GM03348 (cell line): ENCODE data around the gene SLC9A1.
A peak's percentile ranks its signal among the peaks of the same experiment; 100 is the strongest.
"Not testable (repeated sequence)": the region's sequence is repeated elsewhere in the genome, so short reads cannot be mapped to it uniquely, and the experiment has no call there.

ENCODE experiments used
- DNase-seq: peaks from one replicate; pipeline ENCODE4 v3.0.0; 2012; ENCODE audit warnings: low spot score

The SLC9A1 gene

GRCh38 chr1:27132624-27133023 is 22.3 kb downstream of the SLC9A1 start:
- no peak for DNase-seq

GRCh38 chr1:27132147-27132546 is 22.8 kb downstream of the SLC9A1 start:
- no peak for DNase-seq

DNA sequence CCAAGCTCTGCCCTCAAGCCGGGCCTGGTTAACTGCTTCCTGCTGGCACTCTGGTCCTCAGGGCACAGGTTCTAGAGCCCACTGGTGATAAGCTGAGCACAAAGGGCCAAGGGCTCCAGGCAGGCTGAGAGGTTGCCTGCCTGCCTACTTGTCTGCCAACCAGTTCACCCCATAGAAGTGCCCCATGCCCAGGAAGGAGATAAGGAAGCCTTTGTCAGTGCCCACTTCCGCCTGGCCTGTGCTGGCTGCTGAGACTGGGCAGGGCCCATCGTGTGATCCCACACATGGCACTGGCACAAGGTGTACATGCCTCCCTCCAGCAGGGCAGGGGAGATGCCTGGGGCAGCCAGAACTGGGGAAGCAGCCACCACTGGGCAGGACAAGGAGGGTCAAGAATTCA is 24.1 kb downstream of the SLC9A1 start:
- DNase-seq: no peak

DNA sequence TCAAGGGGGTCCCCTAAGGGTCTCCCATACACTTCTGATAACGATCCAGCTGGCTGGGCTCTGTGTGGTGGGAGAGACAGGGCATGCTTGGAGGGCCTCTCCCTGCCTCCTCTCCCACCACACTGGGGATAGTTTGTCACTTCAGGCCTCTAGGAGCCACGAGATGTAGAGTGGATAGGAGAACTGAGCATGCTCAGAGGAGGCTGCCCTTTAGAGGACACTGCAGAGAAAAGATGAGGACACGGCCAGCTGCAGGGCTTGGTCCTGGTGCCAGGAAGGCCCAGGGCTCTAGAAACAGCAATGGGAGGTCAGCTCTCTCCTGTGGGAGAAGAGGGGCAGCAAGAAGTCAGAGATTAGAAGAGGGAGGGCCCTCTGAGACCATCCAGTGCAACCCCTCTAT is 25.7 kb downstream of the SLC9A1 start:
- no peak for DNase-seq

DNA sequence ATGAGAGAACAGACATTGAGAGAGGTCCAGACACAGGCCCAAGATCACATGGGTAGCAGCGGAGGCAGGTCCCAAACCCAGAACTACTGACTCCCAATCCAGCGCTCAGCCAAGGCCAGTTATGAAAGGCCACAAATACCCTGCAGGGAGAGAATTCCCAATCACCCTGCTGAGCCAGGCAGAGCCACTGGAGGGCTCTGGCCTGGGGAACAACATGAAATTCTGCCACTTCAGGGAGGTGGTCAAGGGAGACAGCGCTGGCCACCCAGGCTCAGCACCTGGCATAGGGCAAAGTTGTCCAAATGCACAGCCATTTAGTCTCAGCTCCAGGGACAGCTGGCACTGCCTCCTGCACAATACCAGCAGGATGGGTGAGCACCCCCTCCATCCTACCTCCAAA is 27.5 kb downstream of the SLC9A1 start:
- no peak for DNase-seq

GRCh38 chr1:27126391-27126790 is 28.5 kb downstream of the SLC9A1 start:
- no peak for DNase-seq

GRCh38 chr1:27125125-27125524 is 29.8 kb downstream of the SLC9A1 start:
- DNase-seq: not testable (repeated sequence)

DNA sequence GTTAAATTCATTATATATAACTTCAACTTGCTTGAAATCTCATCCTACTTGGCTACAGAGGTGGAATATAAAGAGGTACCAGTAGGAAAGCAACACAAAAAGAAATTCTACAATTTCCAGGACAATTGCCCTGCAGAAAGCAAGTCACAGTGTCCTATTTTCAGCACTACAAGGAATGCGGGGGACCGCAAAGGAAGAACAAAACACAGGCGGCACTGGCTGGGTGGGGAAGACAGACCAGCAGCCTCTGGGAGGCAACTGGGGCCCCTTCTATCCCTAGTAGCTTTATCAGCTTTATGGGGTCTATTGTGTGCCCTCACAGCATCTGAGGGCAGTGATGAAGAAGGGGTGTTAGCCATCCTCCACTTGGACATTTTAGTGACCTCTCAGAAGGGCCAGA is 30.5 kb downstream of the SLC9A1 start:
- DNase-seq: no peak

DNA sequence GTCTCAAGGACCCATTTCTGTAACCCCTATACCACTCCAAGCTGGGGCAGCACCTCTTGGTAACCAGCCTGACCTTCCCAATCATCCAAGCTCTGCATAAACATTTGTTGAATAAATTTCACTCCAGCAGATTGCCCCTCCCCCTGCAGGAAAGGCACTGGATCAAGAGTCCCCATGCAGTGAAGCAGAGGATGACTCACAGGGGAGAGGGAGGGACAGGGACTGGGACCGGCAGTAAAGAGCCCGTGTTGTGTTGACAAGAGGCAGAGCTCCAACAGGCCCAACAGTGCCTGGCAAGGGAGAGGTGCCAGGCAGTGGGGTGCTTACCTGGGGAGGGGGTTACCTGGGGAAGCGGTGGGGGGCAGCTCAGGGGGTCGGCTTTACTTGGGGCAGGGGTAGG is 32.3 kb downstream of the SLC9A1 start:
- peak; percentile 82 for DNase-seq

GRCh38 chr1:27120854-27121253 is 34.1 kb downstream of the SLC9A1 start:
- no peak for DNase-seq

DNA sequence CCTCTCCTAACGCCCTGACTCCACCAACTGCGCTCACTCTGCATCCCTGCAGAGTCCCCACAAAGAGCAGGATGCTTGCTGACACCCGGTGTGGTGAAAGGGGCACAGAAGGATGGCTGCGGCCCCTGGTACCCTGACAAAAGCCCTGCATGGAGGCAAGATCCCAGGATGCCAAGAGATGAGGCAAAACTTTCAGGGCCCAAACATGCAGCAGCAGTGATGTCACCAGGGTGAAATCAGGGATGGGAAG is 36.6 kb downstream of the SLC9A1 start:
- no peak for DNase-seq

- DNase-seq: no peak
Measured at GRCh38 chr1:27117733-27118439, 37.0 kb downstream of the SLC9A1 start.

DNA sequence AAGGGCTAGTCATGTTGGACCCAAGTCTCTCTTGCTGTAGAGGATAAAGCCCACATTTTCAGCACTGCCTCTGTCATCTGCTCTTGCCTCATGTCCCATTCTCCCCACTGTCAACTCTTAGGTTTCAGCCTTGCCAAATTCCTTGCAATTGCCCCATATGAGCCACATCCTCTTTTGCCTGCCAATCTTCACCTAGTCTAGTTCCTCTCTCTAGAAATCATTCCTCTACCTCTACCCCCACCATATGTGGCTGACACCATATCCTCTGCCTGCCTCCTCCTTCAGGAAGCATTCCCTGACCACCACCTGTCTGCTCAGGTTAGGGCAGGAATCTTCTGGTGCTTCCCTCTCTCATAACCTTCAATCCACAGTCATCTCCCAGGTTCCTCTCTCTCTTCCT is 38.2 kb downstream of the SLC9A1 start:
- peak; percentile 42 for DNase-seq

DNA sequence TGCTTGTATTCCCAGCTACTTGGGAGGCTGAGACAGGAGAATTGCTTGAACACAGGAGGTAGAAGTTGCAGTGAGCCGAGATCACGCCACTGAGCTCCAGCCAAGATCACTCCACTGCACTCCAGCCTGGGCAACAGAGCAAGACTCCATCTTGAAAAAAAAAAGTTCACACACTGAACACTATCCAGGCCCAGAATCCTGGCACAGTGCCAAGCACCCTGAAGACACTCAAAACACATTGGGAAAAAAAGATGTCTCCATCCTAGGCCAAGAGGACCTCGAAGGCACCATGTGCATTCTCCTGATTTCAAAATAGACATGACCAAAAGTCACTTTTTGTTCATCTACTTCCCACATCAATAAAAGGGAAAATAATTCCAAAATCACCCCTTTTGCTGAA is 38.7 kb downstream of the SLC9A1 start:
- DNase-seq: no peak

DNA sequence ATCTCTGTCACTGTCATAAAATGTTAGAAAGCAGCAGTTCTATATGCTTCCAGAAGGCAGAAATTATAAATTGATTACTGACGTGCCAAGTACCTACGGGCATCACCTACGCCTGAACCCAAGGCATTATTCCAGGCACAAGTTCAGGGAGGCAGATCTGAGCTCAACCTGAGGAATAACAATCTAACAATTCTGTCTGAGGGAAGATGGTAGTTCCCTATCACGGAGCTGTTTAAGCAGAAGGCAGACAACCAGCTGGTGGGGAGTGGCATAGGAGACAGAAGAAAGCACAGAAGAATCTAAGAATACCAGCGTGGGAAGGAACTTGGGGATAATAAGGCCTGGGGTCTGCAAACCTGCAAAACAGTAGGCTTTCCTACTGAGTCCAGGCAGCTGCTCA is 40.4 kb downstream of the SLC9A1 start:
- no peak for DNase-seq

DNA sequence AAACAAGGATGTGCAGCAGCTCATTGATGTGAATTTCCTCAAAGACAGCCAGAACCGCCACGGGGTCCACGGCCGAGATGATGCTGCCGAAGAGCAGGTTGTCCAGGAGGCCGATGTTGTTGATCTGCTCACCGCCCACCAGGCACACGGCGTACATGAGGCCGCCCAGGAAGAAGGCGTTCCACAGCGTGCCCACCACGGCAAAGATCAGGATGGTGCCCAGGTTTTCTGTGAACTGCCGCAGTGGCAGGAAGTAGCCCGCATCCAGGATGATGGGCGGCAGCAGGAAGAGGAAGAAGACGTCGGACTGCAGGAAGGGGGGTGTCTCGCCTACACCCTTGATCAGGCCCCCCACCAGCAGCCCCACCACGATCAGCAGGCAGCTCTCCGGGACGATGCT is 41.1 kb downstream of the SLC9A1 start:
- DNase-seq: no peak

- DNase-seq: peak; percentile 95
Measured at GRCh38 chr1:27111626-27112573, 43.0 kb downstream of the SLC9A1 start.

GRCh38 chr1:27109103-27109822 is 45.7 kb downstream of the SLC9A1 start:
- DNase-seq: no peak

GRCh38 chr1:27108588-27108987 is 46.3 kb downstream of the SLC9A1 start:
- no peak for DNase-seq

DNA sequence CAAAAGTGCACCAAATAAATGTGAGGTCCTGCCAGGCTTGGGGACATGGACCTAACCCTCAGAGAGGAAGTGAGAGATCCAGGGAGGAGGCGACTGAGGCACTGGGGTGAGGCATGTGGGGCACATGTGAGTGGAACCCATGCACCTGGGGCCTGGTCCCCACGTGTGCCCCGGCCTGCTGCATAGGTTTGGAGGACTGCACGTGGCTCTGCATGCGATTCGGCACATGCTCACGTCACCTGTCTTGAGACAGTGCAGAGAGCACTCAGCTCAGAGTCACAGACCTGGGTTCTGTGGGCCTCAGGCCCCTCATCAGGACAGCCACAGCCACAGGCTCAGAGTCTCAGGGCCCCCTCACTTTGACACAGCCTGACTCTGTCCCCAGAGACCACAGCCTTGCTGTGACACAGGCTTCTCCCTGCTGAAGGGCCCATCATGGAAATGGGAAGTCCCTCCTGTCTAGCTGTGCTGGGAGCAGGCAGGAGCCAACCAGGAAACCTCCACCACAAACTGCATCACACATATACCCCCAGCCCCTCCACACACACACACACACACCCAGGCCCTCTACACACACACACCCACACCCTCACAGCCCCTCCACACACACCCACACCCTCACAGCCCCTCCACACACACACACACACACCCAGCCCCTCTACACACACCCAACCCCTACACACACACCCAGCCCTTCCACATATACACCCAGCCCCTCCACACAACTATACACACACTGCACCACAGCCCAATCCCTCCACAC is 48.2 kb downstream of the SLC9A1 start:
- DNase-seq: no peak

- no peak for DNase-seq
Measured at GRCh38 chr1:27105018-27105417, 49.9 kb downstream of the SLC9A1 start.

DNA sequence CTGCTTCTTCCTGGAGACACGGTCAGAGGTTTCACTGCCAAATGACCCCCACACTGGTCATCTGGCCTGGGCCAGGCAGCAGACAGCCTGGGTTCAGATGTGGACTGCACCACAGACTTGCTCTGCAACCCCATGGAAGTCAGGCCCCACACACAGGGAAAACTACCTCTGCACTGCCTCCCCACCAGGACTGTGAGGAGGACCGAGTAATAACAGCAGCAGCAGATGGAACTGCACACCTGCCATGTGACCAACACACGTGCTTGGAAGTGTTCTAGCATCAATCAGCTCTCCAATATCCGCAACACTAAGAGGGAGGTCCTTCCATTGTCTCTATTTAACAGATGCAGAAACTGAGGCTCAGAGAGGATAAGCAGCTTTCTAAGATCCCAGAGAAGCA is 51.4 kb downstream of the SLC9A1 start:
- no peak for DNase-seq
